HTERT RPE-1 (cell line): ENCODE measurements around the gene MINDY3.
"Not testable (repeated sequence)": the region's sequence is repeated elsewhere in the genome, so short reads cannot be mapped to it uniquely, and the experiment has no call there.

Experiments
- in situ Hi-C: fragments of 300-500 bp; cut with MboI; formaldehyde crosslinking; loops from 4 replicates; pipeline ENCODE4 v1.14.3; 2020; ENCODE audit warnings: low sequenced_read_pairs

The MINDY3 gene

GRCh38 chr10:15781381-15781960 lies 78.8 kb downstream of the MINDY3 start:
- in situ Hi-C loops: no loop called here

- in situ Hi-C loops: no loop called here
Measured at GRCh38 chr10:15780353-15781135, 79.8 kb downstream of the MINDY3 start.

- in situ Hi-C loops: no loop called here
Measured at GRCh38 chr10:15775513-15775912, 84.8 kb downstream of the MINDY3 start.

GRCh38 chr10:15774534-15774933 lies 85.8 kb downstream of the MINDY3 start:
- in situ Hi-C loops: not testable (repeated sequence)

GRCh38 chr10:15764892-15765454 lies 95.3 kb downstream of the MINDY3 start:
- in situ Hi-C loops: no loop called here

- in situ Hi-C loops: no loop called here
Measured at GRCh38 chr10:15763006-15763405, 97.3 kb downstream of the MINDY3 start.

GRCh38 chr10:15762239-15762638 lies 98.1 kb downstream of the MINDY3 start:
- in situ Hi-C loops: not testable (repeated sequence)

- in situ Hi-C loops: not testable (repeated sequence)
Measured at GRCh38 chr10:15761224-15761623, 99.1 kb downstream of the MINDY3 start.

- in situ Hi-C loops: no loop called here
Measured at GRCh38 chr10:15760681-15761080, 99.6 kb downstream of the MINDY3 start.

- in situ Hi-C loops: no loop called here
Measured at GRCh38 chr10:15759265-15759664, 101.0 kb downstream of the MINDY3 start.

- in situ Hi-C loops: no loop called here
Measured at GRCh38 chr10:15758618-15759017, 101.7 kb downstream of the MINDY3 start.

- in situ Hi-C loops: no loop called here
Measured at GRCh38 chr10:15754937-15755336, 105.4 kb downstream of the MINDY3 start.

GRCh38 chr10:15751046-15751445 lies 109.3 kb downstream of the MINDY3 start:
- in situ Hi-C loops: no loop called here

- in situ Hi-C loops: no loop called here
Measured at GRCh38 chr10:15748126-15748525, 112.2 kb downstream of the MINDY3 start.

- in situ Hi-C loops: no loop called here
Measured at GRCh38 chr10:15747632-15748031, 112.7 kb downstream of the MINDY3 start.

- in situ Hi-C loops: no loop called here
Measured at GRCh38 chr10:15745751-15746150, 114.6 kb downstream of the MINDY3 start.

- in situ Hi-C loops: no loop called here
Measured at GRCh38 chr10:15744217-15744865, 116.0 kb downstream of the MINDY3 start.

GRCh38 chr10:15743443-15743842 lies 116.9 kb downstream of the MINDY3 start:
- in situ Hi-C loops: no loop called here

- in situ Hi-C loops: no loop called here
Measured at GRCh38 chr10:15742836-15743235, 117.5 kb downstream of the MINDY3 start.

- in situ Hi-C loops: no loop called here
Measured at GRCh38 chr10:15742102-15742501, 118.2 kb downstream of the MINDY3 start.

GRCh38 chr10:15741581-15741980 lies 118.7 kb downstream of the MINDY3 start:
- in situ Hi-C loops: no loop called here

GRCh38 chr10:15740261-15740660 lies 120.0 kb downstream of the MINDY3 start:
- in situ Hi-C loops: no loop called here
